Ecto neural progenitor cell (in vitro differentiated cells): ENCODE measurements around the gene PCSK4.

Experiments
- DNase-seq: peaks from one replicate; pipeline ENCODE4 v3.0.0-alpha.2; 2018; ENCODE audit warnings: low spot score

PCSK4 gene

GRCh38 chr19:1438035-1438932, 51.9 kb downstream of the PCSK4 start, which contains the start of gene RPS15:
RPS15 (plus strand) TSS chr19:1438396; CDS start chr19:1438426, 30 bp downstream.
- peak; percentile 98 for DNase-seq

GRCh38 chr19:1437609-1438008, 52.5 kb downstream of the PCSK4 start:
- DNase-seq, result no peak

- DNase-seq, result no peak
These were observed 54.7 kb downstream of the PCSK4 start for GRCh38 chr19:1435378-1435989.

- no peak for DNase-seq
These were observed 55.5 kb downstream of the PCSK4 start for GRCh38 chr19:1434577-1435060.

GRCh38 chr19:1434040-1434366, 56.1 kb downstream of the PCSK4 start:
- DNase-seq, result no peak

GRCh38 chr19:1433119-1434039, 56.8 kb downstream of the PCSK4 start:
- no peak for DNase-seq

- DNase-seq, result no peak
These were observed 57.7 kb downstream of the PCSK4 start for GRCh38 chr19:1432507-1432887.

GRCh38 chr19:1431759-1432506, 58.2 kb downstream of the PCSK4 start:
- DNase-seq, result no peak
